Activated T-helper 9 cell treated with anti-CD3 and anti-CD28 coated beads, Interleukin-2, amount 50 U/mL, for 16 hours (primary cell): ENCODE results near the gene CELSR2.
"Not testable (repeated sequence)": the region's sequence is repeated elsewhere in the genome, so short reads cannot be mapped to it uniquely, and the experiment has no call there.

ENCODE experiments used
- DNase-seq: peaks from one replicate; pipeline ENCODE4 v3.0.0-alpha.2; 2020; ENCODE audit warnings: low read depth

CELSR2 gene

GRCh38 chr1:109301874-109302273 is 52.5 kb downstream of the CELSR2 start:
- no peak for DNase-seq

GRCh38 chr1:109304226-109304920 is 55.0 kb downstream of the CELSR2 start:
- DNase-seq, result no peak

GRCh38 chr1:109305991-109306390 is 56.7 kb downstream of the CELSR2 start:
- DNase-seq, result not testable (repeated sequence)

DNA sequence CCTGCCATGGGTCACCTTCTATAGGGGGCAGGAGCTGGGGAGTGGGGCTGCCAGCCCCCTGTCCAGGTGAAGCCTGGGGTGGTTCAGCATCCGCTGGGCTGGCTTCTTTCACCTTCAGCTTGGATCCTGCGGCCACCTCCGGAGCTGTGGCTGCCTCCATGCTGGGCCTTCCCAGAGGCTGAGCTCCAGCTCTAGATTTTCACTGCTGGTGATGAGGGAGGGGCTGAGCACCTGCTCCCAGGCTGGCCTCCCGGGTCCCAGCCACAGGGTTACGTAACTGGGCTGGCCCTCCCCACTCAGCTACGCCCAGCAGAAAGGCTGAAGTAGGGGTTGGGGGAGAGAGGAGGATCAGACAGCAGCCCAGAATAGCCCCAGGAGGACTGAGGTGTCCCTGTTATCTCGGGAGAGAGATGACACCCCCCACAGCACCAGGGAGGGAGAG is 57.5 kb downstream of the CELSR2 start, which contains the start of gene MYBPHL:
TSS of gene MYBPHL (minus strand) at position 180 of the 442 bp plus-strand sequence. CDS start at position 160, 20 bp downstream.
- no peak for DNase-seq

- no peak for DNase-seq
These were observed 58.1 kb downstream of the CELSR2 start for GRCh38 chr1:109307274-109308021.

DNA sequence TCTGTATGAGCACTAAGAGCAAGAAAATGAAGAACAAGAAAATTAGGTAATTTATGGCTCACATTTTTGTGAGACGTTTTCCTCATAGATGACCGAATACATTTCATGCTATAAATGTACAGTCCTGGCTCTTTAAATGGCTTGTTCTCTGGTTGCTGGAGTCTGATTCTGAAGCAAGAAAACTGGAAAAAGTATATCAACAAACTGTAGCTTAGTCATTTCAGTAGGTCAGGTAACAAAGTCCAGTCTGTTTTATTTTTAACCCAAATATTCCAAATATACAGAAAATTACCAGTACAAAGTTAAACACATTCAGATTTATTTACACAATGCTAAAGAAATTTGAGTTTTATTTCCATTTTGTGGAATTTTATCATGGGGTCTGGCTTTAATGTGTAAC is 60.0 kb downstream of the CELSR2 start:
- DNase-seq, result no peak

DNA sequence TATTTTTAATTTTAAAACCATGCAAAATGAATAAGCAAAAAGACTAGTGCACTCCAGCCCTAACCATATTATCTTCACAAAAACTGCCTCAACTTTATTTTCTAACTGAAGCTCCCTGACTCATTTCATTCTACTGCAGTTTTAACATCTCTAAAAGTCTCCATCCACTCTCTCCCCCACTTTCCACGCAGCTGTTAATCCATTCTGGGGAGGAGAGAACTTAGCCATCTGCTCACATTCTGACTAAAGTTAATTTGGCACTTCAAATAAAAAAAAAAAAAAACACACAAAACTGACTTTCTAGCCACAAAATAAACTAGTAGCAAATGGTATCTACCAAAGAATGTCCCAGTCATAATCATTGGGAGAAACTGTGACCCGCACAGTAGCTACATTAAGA is 62.9 kb downstream of the CELSR2 start:
- DNase-seq, result no peak

DNA sequence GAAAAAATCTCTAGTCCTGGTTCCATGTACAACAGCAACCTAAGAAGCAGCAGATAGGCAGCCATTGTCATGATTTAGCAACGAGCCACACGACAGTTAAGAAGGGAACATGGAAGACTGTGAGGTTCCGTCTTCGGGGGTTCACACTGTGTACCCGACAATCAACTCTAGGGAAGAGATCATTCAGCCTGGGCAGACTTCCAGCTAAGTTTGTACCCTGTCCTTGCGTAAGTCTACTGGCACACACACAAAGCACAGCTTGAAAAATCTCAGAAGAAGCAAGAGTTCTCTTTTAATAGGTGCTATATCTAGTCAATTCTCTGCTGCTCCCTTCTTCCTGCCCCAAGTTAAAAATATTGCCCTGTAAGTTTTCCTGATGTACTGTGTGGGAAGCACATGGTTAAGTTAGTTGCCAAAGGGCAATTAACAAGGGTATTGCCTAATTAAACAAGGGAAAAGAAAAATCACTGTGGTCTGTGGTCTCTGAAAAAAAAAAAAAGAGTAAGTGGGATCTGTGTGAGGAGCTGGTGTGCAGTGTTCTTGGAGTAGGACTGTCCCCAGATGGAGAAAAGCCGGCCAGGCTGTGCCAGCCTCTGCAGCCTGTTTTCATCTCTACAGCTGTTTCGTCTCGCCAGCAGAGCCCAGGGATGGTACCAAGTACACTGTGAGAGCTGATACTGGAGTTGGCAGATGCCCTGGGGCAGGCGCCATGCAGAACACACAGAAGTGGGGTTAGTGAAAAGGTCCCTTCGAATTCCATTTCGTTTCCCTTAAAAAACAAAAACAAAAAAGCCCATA is 63.8 kb downstream of the CELSR2 start:
- DNase-seq, result no peak

DNA sequence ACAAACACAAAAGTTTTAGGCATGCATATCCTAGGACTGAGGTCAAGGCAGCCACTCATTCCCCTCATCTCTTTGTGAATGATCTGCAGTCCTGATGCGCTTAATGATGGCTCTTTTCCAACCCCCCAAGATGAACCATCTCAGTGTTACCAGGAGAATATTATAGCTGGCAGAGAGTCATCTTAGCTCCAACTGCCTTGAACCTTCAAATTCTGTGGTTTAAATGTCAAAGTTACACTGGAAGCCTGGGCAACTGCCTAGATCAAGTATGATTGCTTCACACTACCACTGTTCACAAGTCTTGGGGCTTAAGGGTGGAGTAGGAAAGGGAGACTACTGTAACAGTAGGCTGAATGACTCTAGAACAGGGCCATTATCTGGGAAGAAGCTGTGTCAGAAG is 65.5 kb downstream of the CELSR2 start:
- DNase-seq, result no peak

GRCh38 chr1:109315288-109315687 is 65.9 kb downstream of the CELSR2 start:
- DNase-seq, result no peak

- DNase-seq, result no peak
These were observed 67.2 kb downstream of the CELSR2 start for GRCh38 chr1:109316506-109316905.

DNA sequence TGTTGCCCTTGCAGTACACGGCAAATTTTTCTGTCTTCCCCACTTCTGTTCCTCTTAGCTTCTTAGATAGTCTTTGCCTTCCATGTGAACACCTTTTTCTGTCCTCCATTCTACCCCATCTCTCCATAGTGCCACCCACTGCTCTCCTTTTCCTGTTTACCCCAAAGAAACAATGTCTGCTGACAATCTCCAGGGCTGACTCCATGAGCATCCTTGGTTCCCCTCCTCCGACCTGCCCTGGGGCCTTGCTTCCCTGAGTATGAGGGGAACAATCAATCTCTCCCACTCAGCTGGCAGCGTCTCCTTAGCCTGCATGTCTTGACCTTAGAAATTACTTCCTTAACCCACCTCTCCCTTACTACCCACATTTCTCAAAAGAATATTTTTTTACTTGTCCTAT is 69.8 kb downstream of the CELSR2 start:
- no peak for DNase-seq

DNA sequence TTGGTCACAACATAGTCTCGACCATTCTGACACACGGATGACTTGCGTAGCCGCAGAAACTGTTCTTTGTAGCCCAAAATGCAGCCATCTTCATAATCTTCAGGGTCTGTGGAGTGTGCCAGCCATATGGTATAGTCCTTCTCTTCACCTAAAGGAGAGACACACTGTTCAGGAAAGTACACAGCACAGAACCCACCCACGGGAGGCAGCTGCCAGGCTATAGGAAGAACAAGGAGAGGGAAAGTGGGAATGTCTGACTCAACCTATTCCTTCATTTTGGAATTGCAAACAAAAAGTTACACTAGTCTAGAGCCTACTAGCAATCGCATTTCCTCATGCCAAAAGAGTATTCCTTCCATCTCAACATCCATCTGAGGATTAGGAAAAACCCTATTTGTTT is 73.6 kb downstream of the CELSR2 start:
- DNase-seq, result no peak
